PC-9 (cell line): Measurements from ENCODE around the gene TMEM273. TPM values are rescaled to one million over a fixed set of nuclear protein-coding genes. Genes with fewer than 3 reads are reported as not detected.

ENCODE experiments used
- BruUV-seq: library from RNA; stranded (reverse); fragments of 400-500 nt; replicated peaks from 2 replicates; lab custom pipeline; 2021; lab: Mats Ljungman, UMichigan
- CTCF ChIA-PET: fragments of 300-600 bp; sonication (Branson Sonifier 250); formaldehyde crosslinking; loops from one replicate; lab custom pipeline; 2022; ENCODE audit warnings: antibody characterized with exemption; lab: Charles Lee
- POLR2A ChIA-PET: fragments of 300-600 bp; sonication (Branson Sonifier 250); formaldehyde crosslinking; loops from one replicate; lab custom pipeline; 2022; ENCODE audit warnings: antibody characterized with exemption; ENCODE audit not compliant: unreplicated experiment; lab: Charles Lee
- DNase-seq, 2 experiments: peaks; one replicate each; pipeline versions ENCODE4 v3.0.0 to v3.0.0-alpha.2; 2015 to 2022; ENCODE audit warnings: mixed read lengths in 1 of 2
- H2AFZ ChIP-seq: fragments of 200-600 bp; sonication (generic); 2 replicates; pipeline ENCODE4 v1.8.1; 2017; ENCODE audit warnings: antibody characterized with exemption
- H3F3A ChIP-seq: fragments of 200-600 bp; sonication (generic); 2 replicates; pipeline ENCODE4 v1.8.1; 2017; ENCODE audit warnings: antibody characterized with exemption, mild to moderate bottlenecking, low read depth; ENCODE audit not compliant: insufficient read depth
- H3K27ac ChIP-seq: fragments of 200-600 bp; sonication (generic); 2 replicates; pipeline ENCODE4 v1.6.1; 2016; ENCODE audit warnings: mixed run types
- H3K27me3 ChIP-seq: fragments of 200-600 bp; sonication (generic); 2 replicates; pipeline ENCODE4 v1.6.1; 2016; ENCODE audit warnings: low read depth, mixed run types; ENCODE audit not compliant: insufficient read depth
- H3K36me3 ChIP-seq: fragments of 200-600 bp; sonication (generic); 2 replicates; pipeline ENCODE4 v1.6.1; 2016; ENCODE audit warnings: low read depth, mixed run types
- H3K4me1 ChIP-seq: fragments of 200-600 bp; sonication (generic); replicated peaks from 2 replicates; pipeline ENCODE4 v1.6.1; 2016; ENCODE audit warnings: mixed run types; ENCODE audit not compliant: insufficient read depth
- H3K4me2 ChIP-seq: fragments of 200-600 bp; sonication (generic); 2 replicates; pipeline ENCODE4 v1.6.1; 2017; ENCODE audit warnings: mixed run types
- H3K4me3 ChIP-seq: fragments of 200-600 bp; sonication (generic); 2 replicates; pipeline ENCODE4 v1.6.1; 2016; ENCODE audit warnings: mixed run types
- H3K79me2 ChIP-seq: fragments of 200-600 bp; sonication (generic); 2 replicates; pipeline ENCODE4 v1.6.1; 2017; ENCODE audit warnings: low read depth, mixed run types
- H3K9me2 ChIP-seq: fragments of 200-600 bp; sonication (generic); 2 replicates; pipeline ENCODE4 v1.8.1; 2017; ENCODE audit warnings: mild to moderate bottlenecking; ENCODE audit not compliant: insufficient read depth
- H3K9me3 ChIP-seq: fragments of 200-600 bp; sonication (generic); 2 replicates; pipeline ENCODE4 v1.8.1; 2016; ENCODE audit warnings: low read depth; ENCODE audit not compliant: insufficient read depth
- H4K20me1 ChIP-seq: fragments of 200-600 bp; sonication (generic); 2 replicates; pipeline ENCODE4 v1.8.1; 2017; ENCODE audit not compliant: insufficient read depth
- CTCF ChIP-seq: fragments of 200-600 bp; sonication (generic); conservative IDR thresholded peaks from 2 replicates; pipeline ENCODE4 v1.6.1; 2017; ENCODE audit warnings: mixed run types, antibody characterized with exemption, mild to moderate bottlenecking, moderate library complexity
- EZH2 ChIP-seq: fragments of 200-600 bp; sonication (generic); IDR thresholded peaks from 2 replicates; pipeline ENCODE4 v1.8.0; 2017; ENCODE audit warnings: antibody characterized with exemption, low read depth
- intact Hi-C: fragments of 100-400 bp; cut with micrococcal nuclease; formaldehyde crosslinking; loops from one replicate; pipeline ENCODE4 v1.10.0; 2022; ENCODE audit not compliant: unreplicated experiment
- total RNA-seq: library from RNA; stranded (reverse); gene quantifications from 2 replicates; pipeline ENCODE4 v1.2.3, GENCODE V29; 2021

Gene TMEM273
- total RNA-seq, 1 experiment from 2014 or later, result 0.26 TPM

DNA sequence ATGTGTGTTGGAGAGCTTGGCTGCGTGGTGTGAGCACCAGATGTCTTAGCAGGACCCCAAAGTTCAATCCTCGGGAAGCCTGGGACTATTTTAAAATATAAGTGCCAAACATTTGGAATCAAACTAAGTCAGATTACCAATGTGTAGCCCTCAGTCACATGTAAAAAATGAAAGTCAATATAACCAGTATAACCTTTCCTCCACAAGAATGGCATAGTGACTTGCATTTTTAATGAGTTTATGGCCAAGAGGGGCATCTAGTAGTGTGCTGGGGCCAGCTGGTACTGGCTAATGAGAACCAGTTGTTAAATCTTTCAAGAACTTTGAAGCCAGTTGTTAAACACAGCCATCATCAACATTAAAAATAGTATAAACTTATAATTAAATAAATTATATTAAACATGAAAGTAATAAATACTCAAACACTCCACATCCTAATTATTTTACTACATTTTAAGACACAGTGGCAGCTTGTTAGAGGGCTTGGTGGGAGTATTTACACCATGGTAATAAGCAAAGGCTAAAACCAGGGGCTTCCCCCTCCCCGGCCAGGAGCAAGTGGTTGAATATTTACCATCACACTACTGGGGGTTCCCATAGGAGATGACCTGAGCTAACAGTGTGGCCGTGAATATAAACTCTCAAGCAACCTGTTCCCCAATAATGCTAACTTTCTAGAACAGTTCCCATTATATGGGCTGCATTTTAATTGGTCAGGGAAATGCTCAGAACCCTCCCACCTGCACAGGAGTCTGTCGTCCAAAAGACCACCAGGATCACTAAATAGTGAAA is 46.5 kb downstream of the TMEM273 start:
- no peak for DNase-seq
- H3K27me3 ChIP-seq, result 0 out of 2 replicates have a peak, but pooled peaks cover 5% of the 10 kb centered on the region
- H3K27ac ChIP-seq, result no peak overlapping the region
- no TSS peak for BruUV-seq
- no peaks in the 10 kb centered on the region for H3F3A ChIP-seq
- ChIA-PET POLR2A (no interaction called here), CTCF (no interaction called here)
- no peaks in the 10 kb centered on the region for H3K36me3 ChIP-seq
- no peaks in the 10 kb centered on the region for H3K79me2 ChIP-seq
- H2AFZ ChIP-seq, result no peak overlapping the region
- intact Hi-C loops, result no loop called here
- no peaks in the 10 kb centered on the region for H3K9me3 ChIP-seq
- no peaks in the 10 kb centered on the region for H3K9me2 ChIP-seq
- no peaks in the 10 kb centered on the region for H3K4me1 ChIP-seq
- no peaks in the 10 kb centered on the region for H4K20me1 ChIP-seq
- H3K4me2 ChIP-seq, result no peak overlapping the region
- no peak overlapping the region for H3K4me3 ChIP-seq
- TF ChIP-seq CTCF (no peak), EZH2 (no peak)

DNA sequence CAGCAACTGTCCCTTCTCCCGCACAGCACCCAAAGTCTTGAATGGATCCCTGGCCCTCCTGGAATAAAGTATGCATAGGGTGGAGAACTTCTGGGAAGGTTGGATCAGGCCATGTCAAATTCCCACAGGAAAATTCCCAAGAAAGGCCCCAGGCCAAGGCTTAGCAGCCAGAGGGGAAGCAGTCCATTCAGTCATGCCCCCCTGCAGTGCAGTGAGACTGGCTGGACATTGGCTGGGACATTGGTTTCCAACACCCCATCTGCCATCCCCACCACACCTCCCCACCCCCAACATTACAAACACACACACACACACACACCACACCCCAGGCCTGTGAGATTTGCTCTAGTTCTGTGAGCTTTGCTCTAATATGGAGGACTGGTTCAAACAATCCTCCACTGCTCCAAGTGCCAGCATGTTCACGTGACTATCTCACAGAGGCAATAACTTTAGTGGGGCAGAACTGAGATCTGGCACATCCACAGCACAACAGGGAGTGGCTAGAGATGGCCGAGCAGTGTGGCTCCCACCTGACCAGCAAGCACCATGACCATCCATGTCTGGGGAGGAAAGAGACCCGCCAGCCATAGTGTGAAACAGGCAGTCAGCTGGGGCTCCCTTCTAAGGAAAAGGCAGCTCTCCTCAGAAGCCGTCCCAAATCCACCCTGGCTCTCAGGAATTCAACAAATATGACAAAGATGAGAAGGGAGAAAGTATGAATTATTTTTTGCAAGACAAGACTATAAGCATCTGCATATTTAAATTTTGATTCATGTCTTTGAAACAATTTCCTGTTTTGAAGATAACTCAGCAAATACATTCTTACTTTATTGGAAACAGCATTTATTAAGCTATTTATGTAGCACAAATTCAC is 47.6 kb downstream of the TMEM273 start:
- H3K9me2 ChIP-seq, result no peaks in the 10 kb centered on the region
- H3K27me3 ChIP-seq, result 0 out of 2 replicates have a peak, but pooled peaks cover 5% of the 10 kb centered on the region
- DNase-seq, result no peak
- no peaks in the 10 kb centered on the region for H3K4me1 ChIP-seq
- H3K9me3 ChIP-seq, result no peaks in the 10 kb centered on the region
- H3K4me3 ChIP-seq, result no peak overlapping the region
- intact Hi-C loops, result no loop called here
- ChIA-PET CTCF (no interaction called here), POLR2A (no interaction called here)
- no peak for TF ChIP-seq CTCF
- TF ChIP-seq EZH2, result no peak
- H3K36me3 ChIP-seq, result no peaks in the 10 kb centered on the region
- no peak overlapping the region for H3K4me2 ChIP-seq
- no peaks in the 10 kb centered on the region for H3F3A ChIP-seq
- H3K27ac ChIP-seq, result no peak overlapping the region
- no TSS peak for BruUV-seq
- no peak overlapping the region for H2AFZ ChIP-seq
- H3K79me2 ChIP-seq, result no peaks in the 10 kb centered on the region
- no peaks in the 10 kb centered on the region for H4K20me1 ChIP-seq

DNA sequence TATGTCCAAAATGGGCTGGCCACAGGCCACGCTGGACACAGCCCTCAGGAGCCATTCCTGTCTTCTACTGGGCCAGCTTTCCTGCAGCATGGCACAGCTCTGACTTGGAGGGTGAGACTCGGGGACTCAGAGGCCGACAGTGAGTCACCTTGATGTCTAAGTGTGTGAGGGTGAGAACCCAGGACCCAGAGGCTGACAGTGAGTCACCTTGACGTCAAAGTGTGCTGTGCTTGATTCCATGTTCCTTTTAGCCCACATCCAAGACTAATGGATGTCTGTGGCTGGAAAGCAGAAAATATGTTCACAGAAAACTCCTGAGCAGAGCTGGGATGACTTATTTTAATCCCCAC is 48.4 kb downstream of the TMEM273 start:
- Histone ChIP-seq H3K27me3 (0 out of 2 replicates have a peak, but pooled peaks cover 10% of the 10 kb centered on the region), H3K79me2 (no peaks in the 10 kb centered on the region), H4K20me1 (no peaks in the 10 kb centered on the region), H3K9me3 (no peaks in the 10 kb centered on the region), H3K4me2 (no peak overlapping the region), H3K27ac (no peak overlapping the region), H3K4me1 (no peaks in the 10 kb centered on the region), H3K9me2 (no peaks in the 10 kb centered on the region), H3K4me3 (no peak overlapping the region), H3K36me3 (no peaks in the 10 kb centered on the region), H2AFZ (no peak overlapping the region), H3F3A (no peaks in the 10 kb centered on the region)
- no TSS peak for BruUV-seq
- peak in 1 of 2 experiments; percentile 50 for DNase-seq
- CTCF ChIA-PET, result no interaction called here
- TF ChIP-seq EZH2 (no peak), CTCF (no peak)
- POLR2A ChIA-PET, result no interaction called here
- intact Hi-C loops, result no loop called here
